ENCODE results near the gene MAB21L2. TPM values are rescaled to one million over a fixed set of nuclear protein-coding genes. Genes with fewer than 3 reads are reported as not detected.

Gene MAB21L2
- total and polyA plus RNA-seq, 2 of the 8 experiments (the other 6 are each of a cell fraction or from before 2014, with no cell fraction given), result 0.03 TPM; not detected in 1

GRCh38 chr4:150580306-150580705, 1.6 kb upstream of the MAB21L2 start (continued):
- TF ChIP-seq, protein P1, sequence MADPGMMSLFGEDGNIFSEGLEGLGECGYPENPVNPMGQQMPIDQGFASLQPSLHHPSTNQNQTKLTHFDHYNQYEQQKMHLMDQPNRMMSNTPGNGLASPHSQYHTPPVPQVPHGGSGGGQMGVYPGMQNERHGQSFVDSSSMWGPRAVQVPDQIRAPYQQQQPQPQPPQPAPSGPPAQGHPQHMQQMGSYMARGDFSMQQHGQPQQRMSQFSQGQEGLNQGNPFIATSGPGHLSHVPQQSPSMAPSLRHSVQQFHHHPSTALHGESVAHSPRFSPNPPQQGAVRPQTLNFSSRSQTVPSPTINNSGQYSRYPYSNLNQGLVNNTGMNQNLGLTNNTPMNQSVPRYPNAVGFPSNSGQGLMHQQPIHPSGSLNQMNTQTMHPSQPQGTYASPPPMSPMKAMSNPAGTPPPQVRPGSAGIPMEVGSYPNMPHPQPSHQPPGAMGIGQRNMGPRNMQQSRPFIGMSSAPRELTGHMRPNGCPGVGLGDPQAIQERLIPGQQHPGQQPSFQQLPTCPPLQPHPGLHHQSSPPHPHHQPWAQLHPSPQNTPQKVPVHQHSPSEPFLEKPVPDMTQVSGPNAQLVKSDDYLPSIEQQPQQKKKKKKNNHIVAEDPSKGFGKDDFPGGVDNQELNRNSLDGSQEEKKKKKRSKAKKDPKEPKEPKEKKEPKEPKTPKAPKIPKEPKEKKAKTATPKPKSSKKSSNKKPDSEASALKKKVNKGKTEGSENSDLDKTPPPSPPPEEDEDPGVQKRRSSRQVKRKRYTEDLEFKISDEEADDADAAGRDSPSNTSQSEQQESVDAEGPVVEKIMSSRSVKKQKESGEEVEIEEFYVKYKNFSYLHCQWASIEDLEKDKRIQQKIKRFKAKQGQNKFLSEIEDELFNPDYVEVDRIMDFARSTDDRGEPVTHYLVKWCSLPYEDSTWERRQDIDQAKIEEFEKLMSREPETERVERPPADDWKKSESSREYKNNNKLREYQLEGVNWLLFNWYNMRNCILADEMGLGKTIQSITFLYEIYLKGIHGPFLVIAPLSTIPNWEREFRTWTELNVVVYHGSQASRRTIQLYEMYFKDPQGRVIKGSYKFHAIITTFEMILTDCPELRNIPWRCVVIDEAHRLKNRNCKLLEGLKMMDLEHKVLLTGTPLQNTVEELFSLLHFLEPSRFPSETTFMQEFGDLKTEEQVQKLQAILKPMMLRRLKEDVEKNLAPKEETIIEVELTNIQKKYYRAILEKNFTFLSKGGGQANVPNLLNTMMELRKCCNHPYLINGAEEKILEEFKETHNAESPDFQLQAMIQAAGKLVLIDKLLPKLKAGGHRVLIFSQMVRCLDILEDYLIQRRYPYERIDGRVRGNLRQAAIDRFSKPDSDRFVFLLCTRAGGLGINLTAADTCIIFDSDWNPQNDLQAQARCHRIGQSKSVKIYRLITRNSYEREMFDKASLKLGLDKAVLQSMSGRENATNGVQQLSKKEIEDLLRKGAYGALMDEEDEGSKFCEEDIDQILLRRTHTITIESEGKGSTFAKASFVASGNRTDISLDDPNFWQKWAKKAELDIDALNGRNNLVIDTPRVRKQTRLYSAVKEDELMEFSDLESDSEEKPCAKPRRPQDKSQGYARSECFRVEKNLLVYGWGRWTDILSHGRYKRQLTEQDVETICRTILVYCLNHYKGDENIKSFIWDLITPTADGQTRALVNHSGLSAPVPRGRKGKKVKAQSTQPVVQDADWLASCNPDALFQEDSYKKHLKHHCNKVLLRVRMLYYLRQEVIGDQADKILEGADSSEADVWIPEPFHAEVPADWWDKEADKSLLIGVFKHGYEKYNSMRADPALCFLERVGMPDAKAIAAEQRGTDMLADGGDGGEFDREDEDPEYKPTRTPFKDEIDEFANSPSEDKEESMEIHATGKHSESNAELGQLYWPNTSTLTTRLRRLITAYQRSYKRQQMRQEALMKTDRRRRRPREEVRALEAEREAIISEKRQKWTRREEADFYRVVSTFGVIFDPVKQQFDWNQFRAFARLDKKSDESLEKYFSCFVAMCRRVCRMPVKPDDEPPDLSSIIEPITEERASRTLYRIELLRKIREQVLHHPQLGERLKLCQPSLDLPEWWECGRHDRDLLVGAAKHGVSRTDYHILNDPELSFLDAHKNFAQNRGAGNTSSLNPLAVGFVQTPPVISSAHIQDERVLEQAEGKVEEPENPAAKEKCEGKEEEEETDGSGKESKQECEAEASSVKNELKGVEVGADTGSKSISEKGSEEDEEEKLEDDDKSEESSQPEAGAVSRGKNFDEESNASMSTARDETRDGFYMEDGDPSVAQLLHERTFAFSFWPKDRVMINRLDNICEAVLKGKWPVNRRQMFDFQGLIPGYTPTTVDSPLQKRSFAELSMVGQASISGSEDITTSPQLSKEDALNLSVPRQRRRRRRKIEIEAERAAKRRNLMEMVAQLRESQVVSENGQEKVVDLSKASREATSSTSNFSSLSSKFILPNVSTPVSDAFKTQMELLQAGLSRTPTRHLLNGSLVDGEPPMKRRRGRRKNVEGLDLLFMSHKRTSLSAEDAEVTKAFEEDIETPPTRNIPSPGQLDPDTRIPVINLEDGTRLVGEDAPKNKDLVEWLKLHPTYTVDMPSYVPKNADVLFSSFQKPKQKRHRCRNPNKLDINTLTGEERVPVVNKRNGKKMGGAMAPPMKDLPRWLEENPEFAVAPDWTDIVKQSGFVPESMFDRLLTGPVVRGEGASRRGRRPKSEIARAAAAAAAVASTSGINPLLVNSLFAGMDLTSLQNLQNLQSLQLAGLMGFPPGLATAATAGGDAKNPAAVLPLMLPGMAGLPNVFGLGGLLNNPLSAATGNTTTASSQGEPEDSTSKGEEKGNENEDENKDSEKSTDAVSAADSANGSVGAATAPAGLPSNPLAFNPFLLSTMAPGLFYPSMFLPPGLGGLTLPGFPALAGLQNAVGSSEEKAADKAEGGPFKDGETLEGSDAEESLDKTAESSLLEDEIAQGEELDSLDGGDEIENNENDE (IDR thresholded peaks at IDR 0.05; ENCODE audit: insufficient replicate concordance, low read length), result no peak
- TF ChIP-seq GABPA (IDR thresholded peaks at IDR 0.05; ENCODE audit: borderline replicate concordance, insufficient read depth, low read length), result no peak
- no peak for TF ChIP-seq HDAC2 (IDR thresholded peaks at IDR 0.05; ENCODE audit: borderline replicate concordance in 1 of 2, low read depth in 2 of 2, low read length in 2 of 2)
- no peak for TF ChIP-seq JUN (IDR thresholded peaks at IDR 0.05; ENCODE audit: low read depth, low read length)
- TF ChIP-seq EGR1 (IDR thresholded peaks at IDR 0.05; ENCODE audit: borderline replicate concordance, low read depth, low read length), result no peak
- 0 out of 2 replicates have a peak, but pooled peaks have one; percentile 2 for TF ChIP-seq SP1 (IDR thresholded peaks at IDR 0.05; ENCODE audit: low read depth, low read length)
- TF ChIP-seq, protein P2, sequence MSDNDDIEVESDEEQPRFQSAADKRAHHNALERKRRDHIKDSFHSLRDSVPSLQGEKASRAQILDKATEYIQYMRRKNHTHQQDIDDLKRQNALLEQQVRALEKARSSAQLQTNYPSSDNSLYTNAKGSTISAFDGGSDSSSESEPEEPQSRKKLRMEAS (IDR thresholded peaks at IDR 0.05), result no peak
- TF ChIP-seq TAF1 (IDR thresholded peaks at IDR 0.05; ENCODE audit: low read depth, low read length), result no peak
- TF ChIP-seq BRCA1 (IDR thresholded peaks at IDR 0.05; ENCODE audit: low read depth, low read length), result no peak
- TF ChIP-seq SUZ12 (IDR thresholded peaks at IDR 0.05; ENCODE audit: low read length), result peak; percentile 1; the same call in 1 of the 2 replicates
- no peak for TF ChIP-seq JUND (IDR thresholded peaks at IDR 0.05; ENCODE audit: low read length)
- no peak for TF ChIP-seq NANOG (IDR thresholded peaks at IDR 0.05; ENCODE audit: insufficient read depth, low read depth, low read length, poor library complexity, severe bottlenecking)
